HG02885 (cell line): Measurements from ENCODE around the gene NALCN.

Experiments used
- ATAC-seq: cut with Tn5 transposase; IDR thresholded peaks from one replicate; pipeline ENCODE4 v1.9.1; 2021; ENCODE audit warnings: mild to moderate bottlenecking; ENCODE audit not compliant: unreplicated experiment, poor library complexity

The NALCN gene

DNA sequence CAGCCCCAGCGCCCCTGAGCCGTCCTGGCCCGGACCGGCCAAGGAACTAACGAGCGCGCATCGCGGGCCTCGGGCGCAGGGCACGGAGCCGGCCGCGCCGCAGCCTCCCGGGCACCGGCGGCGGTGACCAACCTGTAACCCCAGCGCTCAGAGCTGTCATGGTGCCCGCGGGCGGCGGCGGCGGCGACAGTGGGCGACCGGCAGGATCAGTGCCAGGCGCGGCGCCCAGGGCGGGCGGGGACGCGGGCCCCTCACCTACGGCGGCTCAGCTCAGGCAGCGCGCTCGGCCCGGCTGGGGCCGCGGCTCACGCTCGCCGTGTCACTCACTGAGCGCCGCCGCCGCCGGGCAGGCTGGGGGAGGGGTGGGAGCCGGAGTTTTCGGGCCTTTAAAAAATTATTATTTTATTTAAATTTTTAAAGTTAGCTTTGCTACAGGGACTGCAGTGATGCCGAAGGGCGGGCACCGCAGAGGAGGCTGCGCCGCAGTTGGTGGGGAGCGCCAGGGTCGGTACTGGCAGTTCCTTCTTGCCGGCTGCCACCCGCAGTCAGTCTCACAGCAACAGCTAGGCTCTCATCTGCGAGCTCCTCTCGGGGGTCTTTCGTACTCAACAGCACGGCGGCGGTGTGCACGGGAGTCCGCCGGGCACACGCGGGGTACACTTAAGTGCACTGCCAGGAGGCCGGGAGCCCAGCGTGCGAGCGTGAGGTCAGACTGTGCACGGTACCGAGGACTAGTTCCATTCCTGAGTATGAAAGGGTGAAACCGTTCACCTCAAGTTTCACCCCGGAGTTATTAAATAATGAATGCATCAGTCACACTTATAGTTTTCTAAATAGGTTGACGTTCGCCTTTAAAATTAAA lies at the start of gene NALCN:
TSS of gene NALCN (minus strand) at position 328 of the 862 bp plus-strand sequence. CDS start 17,382 bp downstream, outside the sequence.
- no peak for ATAC-seq

DNA sequence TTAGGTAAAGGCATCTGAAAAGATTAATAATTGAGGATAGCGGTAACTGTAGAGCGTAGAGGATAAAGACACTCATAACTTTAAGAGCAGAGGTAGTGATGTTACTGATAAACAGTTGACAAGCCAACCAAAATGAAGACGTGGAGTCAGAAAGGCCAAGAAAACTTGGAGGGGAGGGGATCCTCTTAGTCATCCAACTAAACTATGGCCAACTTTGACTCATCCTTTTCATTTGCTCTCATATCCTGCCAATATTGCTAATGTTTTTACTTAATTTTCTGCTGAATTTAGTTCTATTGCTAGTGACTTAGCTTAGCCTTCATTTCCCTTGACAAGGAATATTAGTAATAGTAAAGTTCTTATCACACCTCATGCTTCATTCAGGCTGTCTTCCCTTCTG lies 49.6 kb upstream of the NALCN start:
- ATAC-seq = no peak

DNA sequence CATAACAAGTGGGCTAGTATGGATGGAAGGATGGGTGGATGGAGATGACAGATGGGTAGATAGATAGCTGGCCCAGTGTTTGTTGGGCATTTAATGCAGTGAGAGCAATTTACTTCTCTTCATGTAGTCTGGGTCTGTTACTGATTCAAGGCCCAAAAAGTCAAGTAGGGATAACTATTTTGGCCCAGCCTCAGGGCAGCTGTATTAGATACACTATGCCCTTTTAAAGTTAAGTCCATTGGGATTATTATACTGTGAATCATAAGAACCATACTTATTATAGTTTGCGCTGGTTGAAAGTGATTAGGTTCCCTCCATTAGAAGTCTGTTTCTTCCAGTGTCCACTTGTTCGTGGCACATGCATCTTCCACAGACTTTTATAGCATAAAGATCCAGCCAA lies 40.9 kb upstream of the NALCN start:
- no peak for ATAC-seq

DNA sequence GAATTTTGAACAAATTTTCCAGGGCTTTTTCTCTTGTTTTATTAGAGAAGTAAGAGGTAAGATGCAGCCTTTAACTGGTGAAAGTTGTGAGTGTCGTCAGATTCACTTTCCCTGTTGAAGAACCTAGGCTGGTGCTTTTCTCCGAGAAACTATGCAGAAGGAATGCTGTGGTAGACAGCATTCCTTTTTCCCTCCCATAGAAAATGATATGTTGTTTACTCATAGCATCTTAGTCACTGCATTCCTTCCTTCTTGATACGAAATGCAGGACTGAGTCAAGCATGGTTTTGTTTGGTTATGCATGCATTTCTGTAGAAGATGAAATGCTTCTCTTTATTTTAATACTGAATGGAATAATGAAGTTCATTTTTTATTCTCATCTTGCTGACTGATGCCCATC lies 39.6 kb upstream of the NALCN start:
- no peak for ATAC-seq

DNA sequence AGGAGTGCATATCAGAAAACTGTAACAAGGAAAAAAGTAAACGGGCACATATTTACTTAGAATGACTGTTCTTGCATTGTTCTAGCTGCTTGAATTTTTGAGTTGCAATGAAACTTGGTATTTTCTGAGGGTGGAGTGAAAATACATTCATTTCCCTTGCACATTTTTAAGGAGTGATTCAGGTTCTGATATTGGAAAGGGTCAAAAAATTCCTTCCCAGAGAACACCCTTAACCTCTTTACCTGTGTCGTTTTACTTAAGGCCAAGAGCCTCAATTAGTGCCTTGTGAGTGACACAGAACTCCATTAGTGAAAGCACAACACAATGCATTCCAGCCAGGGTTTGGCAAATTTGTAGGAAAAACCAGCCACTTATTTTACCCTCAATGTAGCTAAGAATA lies 38.5 kb upstream of the NALCN start:
- ATAC-seq = no peak

DNA sequence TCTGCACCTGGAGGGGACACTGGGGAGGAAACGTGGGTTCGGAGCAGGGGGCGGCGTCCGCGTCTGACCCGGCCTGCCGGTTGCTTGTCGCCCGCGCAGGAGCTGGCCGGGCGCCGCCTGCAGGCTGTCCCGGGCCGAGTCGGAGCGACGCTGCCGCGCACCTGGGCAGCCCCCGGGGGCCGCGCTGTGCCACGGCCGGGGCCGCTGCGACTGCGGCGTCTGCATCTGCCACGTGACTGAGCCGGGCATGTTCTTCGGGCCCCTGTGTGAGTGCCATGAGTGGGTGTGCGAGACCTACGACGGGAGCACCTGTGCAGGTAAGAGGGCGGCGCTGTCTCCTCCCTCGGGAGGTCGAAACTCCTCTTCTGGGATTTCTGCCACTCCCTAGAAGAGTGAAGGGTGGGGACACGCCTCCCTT lies 37.5 kb upstream of the NALCN start:
- peak; percentile 29 for ATAC-seq

DNA sequence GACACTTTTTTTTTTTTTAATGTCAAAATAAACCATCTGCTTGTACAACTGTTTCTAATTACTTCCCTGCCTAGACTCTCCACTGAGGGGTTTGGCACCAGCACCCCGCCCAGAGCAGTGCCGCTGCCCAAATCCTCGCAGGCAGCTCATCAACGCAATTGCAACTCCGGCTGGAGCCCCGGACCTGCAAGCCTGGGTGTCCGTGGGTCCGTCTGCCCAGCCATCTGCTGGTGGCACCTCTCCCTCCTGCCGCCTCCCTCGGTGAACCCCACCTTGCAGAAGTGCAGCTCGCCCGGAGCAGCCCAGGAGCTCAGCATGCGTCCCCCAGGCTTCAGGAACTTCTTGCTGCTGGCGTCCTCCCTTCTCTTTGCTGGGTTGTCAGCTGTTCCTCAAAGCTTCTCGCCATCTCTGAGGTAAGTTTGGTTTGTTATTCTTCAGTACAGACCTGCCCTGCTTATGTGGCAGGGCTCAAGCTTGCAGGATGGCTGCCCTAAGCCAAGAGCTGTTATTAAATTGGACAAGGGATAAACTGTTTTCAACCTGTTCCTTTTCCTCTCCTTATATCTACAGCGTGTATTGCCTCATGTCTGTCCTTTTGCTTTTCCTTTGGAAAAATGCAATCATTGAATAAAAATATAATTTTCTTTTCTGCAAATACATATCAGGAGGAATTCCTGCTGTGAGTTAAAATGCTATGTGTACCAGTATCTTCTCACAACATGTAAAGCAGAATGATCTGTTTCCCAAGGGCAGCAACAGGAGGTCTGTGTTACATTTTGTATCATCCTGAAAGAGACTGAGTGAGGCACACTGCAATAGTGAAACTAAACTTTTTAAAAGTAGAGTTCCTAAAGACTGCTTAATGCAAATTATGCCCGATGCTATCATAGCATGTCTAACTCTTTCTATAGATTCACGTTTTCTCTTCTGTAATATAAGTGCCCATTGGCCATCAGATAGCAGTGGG lies 36.5 kb upstream of the NALCN start, which contains the start of gene ITGBL1:
TSS of gene ITGBL1 (plus strand) at position 157 of the 967 bp plus-strand sequence. CDS start at position 316, 159 bp downstream.
- ATAC-seq = peak; percentile 89

DNA sequence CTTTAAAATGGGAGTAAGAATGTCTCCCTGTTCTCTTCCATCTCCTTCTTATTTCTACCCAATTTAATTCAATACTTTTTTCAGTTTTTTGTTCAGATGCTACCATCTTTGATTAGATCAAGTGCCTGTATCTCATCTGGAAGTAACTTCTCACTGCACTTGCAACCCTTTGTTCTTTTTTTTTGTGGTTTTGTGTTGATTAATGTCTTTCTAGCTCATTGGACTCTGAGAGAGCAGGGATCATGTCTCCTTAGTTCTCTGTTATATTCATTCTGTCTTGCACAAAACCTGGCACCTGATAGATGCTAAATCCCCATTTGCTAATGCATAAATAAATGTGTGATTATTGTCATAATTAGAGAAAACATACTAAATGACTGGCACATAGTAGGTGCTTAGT lies 35.3 kb upstream of the NALCN start:
- ATAC-seq = no peak

DNA sequence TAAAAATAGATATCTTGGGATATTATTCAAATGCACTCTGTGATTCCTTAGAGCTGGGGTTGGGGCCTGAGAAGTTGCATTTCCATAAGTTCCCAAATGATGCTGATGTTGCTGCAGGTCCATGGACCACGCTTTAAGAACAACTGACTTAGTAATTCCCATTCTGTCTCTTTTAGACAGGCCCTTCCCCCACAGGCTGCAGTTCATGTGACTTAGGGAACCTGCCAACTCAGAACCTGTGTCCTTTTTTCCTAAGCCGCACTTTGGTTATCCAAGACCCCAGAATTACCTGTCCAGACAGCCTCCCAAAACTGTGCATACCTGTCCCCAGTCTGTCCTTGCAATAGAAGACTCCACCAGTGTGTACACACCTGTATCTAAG lies 34.4 kb upstream of the NALCN start:
- no peak for ATAC-seq

DNA sequence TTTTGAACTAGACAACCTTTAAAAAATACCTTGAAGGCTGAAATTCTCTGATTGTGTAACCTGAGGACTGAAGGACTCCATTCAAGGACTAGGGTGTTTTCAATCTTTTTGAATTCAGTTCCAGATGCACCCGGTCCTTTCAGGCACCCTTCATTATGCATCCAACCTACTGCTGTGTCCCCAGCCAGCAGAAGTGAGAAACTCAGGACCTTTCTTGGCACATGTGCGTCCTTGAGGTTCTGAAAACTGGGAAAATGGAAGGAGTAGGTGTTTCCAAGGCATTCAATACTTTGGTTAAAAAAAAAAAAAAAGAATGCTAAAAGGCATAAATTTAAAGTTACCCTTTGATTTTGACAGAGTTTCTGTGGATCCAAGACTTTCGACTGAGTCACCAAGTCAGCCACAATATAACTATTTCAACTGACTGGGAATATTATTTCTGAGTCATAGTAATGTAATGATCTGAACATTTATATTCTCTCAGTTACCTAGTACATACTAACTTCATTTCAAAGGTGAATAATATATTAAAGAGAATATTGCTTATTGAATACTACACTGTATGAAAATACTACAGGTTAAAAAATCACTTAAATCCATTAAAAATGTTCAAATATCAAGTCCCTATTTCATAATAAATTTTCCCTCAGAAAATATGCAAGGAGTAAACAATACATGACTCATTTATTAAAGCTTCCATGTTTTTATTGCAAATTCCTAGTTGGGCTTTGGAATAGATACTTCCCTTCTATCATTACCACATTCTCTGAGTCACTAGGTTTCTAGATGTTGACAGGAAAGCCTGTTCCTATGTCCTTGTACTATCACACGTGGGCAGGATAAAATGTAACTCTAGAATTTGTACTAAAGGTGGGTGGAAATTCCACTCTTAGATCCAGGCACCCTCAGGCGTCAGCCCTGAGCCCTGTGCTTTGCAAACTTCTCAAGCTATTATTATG lies 33.8 kb upstream of the NALCN start:
- no peak for ATAC-seq

DNA sequence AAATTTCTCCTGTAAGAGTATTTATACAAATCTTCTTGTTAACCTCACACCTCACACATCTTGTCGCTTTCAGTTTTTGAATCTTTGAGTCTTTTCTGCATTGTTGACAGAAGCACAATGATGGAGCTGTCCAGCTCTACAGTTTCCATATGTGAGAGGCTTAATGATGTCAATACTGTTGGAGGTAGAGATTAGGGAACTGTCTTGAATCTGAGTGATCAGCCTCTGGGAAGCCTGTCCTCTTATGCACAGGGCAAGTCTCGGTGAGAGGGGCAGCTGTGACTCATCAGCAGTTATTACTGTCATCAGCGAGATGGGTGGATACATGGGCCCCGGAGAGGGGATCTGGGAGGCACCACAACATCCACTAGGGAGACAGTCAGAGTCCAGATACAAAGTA lies 31.5 kb upstream of the NALCN start:
- ATAC-seq = no peak

DNA sequence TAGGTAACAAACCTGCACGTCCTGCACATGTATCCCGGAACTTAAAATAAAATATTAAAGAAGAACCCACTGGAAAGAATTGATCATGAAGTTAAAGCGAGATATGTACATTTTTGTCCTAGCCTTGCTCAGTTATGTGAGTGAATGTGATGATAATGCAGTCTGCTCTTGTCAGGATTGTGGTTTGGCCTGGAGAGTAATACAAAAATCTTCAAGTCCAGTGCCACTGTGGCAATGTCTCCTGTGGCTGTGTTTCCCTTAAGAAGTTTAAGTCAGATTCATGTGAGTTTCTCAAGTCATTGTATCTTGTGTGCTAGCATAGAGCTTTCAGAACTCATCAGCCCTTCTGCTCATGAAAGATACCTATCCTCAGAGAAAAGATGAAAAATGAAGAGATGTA lies 18.2 kb upstream of the NALCN start:
- ATAC-seq = no peak

DNA sequence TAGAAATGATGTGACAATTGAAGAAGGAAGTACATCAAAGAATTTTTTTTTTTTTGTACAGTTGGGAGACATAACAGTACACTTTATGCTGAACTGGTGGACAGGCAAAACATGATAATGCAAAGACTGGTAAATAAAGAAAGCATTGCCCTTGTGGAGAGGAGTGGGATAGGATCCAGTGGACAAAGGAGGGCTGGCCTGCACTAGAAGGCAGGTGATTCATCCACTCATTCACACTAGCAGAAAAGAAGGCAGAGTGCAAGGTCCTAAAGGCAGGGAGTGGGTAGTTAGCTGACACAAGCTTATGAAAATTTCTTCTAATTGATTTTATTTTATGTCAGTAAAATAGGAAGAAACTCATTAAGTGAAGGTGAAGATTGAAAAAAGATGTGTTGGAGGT lies 17.6 kb upstream of the NALCN start:
- ATAC-seq = no peak

DNA sequence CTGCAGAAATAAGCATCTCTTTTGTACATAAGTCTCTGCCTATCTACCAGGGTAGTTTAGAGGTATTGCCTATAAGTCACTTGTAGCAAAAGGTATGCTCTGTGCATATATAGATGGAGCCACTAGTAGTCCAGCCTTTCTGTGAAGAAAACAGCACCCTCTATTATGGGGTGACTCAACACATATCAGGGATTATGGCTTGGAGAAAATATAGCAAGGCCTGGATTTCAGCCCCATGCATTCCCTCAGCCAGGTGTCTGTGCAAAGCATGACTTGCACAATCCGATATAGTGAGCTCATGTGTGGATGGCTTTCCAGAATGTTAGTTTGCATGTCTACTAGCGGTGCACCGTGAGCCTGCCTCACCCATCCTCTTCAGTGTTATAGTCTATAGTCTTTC lies 13.4 kb upstream of the NALCN start:
- no peak for ATAC-seq

DNA sequence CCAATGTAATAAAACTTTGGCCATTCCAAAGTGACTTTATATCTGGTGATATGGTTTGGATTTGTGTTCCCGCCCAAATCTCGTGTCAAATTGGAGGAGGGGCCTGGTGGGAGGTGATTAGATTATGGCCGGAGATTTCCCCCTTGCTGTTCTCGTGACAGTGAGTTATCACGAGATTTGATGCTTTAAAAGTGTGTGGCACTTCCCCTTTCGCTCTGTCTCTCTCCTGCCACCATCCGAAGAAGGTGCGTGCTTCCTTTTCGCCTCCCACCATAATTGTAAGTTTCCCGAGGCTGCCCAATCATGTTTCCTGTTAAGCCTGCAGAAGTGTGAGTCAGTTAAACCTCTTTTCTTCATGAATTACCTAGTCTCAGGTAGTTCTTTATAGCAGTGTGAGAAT lies 9.3 kb upstream of the NALCN start:
- no peak for ATAC-seq

DNA sequence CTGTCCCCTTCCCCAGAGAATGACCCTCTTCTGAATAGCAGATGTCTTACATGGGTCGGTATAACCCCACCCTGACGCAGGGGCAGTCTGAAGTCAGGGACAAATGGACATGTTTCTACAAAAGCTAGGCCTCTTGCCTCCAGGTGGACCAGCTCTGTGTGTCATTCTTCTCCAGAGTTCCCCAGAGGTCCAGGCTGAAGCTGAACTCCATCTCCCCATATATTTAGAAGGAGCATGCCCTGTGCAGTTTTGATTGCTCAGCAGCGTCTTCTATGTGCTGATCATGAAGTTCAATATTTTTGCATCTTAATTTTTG lies 8.8 kb upstream of the NALCN start:
- no peak for ATAC-seq

DNA sequence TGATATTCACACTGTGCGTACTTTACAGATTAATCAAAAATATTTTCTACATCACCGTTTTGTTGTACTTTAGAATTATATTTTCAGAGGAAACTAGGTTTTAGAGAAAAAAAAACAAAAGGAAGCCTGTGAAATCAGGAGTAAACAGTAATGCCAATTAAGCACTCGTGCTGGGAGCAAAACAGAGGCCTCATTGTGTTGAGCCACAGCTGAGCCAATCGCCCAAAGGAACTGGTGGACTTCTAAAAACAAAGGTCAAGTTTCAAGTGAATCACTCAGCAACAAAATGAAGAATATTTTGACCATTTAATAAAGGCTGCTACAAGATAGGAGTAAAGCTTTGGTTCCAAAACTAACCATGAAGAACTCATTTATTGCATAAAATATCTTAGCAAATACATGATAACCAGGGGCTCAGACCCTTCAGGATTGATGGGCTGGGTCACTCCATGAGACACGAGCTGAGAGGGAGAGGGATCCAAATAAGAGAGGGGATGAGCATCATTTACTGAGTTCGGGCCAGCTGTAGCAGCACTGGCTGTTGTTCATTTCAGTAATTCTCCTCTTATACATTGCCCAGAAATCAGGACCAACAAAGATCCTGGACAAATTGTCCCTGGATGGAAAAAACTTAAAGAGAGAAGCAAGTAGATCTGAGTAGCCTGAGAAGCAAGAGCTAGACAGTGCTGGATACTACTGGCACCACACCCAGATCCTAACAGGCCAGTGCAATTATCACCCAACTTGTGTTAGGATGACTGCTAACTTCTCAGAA lies 8.3 kb upstream of the NALCN start:
- ATAC-seq = no peak

DNA sequence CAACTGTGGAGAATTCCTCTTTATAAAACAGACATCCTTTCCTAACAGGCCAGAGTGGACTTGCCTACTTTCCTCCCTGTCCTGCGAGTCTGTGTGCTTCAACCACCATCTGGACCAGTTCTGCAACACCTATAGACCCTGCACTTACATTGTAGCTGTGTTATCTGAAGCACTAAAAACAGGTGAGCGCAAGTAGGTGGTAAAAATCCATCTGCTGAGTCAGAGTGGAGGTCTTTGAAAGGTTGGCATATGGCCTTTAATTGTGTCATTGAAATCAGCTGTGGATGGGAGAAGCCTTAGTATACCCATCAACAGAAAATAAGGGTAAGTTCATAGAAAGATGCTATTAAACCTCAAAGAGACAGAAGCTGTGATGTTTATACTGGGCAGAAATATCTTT lies 7.6 kb upstream of the NALCN start:
- ATAC-seq = no peak

DNA sequence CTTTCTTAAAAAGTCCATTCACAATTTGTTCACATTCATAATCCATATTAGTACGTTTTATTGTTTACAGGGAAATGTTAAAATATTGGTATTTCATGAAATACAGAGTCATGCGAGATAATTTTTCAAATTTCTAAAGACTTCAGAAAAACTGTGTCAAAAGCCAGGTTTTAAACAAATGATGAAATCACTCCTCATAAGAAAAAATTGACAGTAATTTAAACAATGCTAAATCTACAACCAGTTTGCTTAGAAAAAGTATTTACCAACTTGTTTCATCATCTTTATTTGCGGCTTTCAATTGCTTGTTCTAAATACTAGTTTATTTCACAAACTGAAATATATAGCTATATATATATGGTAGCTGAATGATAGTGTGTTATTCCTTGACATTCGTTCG lies 1.2 kb upstream of the NALCN start:
- ATAC-seq = no peak

DNA sequence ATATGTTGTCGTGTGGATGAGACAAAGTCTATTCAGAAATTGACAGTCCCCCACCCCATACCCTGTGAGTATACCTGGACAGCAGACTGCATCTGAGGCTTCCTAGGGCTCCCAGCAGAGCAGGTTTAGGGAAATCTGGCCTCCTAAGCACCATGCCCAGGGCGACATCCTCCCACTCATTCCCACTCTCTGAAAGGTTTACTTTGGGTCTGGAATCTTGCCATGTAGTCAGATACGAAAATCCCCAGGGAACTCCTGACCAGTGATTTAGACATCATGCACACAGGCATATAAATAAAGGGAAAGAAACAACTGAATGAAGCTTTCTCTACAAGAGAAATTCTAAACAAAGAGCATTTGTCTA lies 717 bp upstream of the NALCN start:
- no peak for ATAC-seq
